Endothelial cell of umbilical vein (primary cell): ENCODE measurements around the gene TTC33.

ENCODE experiments used
- CTCF ChIP-seq, 2 donors: IDR thresholded peaks; 1 replicate in 1 of 2; 2 replicates in 1 of 2; pipeline ENCODE4 v1.5.1; 2011; ENCODE audit warnings: low read length in 2 of 2, mild to moderate bottlenecking in 2 of 2, moderate library complexity in 2 of 2, control low read depth in 1 of 2, inconsistent platforms in 1 of 2, low read depth in 1 of 2; ENCODE audit not compliant: insufficient read depth in 1 of 2; ENCODE audit errors: extremely low read depth in 1 of 2
- EZH2 ChIP-seq: IDR thresholded peaks from 2 replicates; pipeline ENCODE4 v1.6.1; 2012; ENCODE audit warnings: borderline replicate concordance, low read depth, mild to moderate bottlenecking, moderate library complexity, low read length, inconsistent platforms; ENCODE audit not compliant: severe bottlenecking
- FOS ChIP-seq: IDR thresholded peaks from 2 replicates; pipeline ENCODE4 v1.6.1; 2011; ENCODE audit warnings: mild to moderate bottlenecking, low read length, moderate library complexity, borderline replicate concordance; ENCODE audit not compliant: insufficient read depth
- MAX ChIP-seq: IDR thresholded peaks from 2 replicates; pipeline ENCODE4 v1.6.1; 2011; ENCODE audit not compliant: insufficient read depth, insufficient read length
- MYC ChIP-seq: IDR thresholded peaks from one replicate; pipeline ENCODE4 v1.6.1; 2011; ENCODE audit warnings: mild to moderate bottlenecking, low read depth, low read length
- POLR2A ChIP-seq: IDR thresholded peaks from 2 replicates; pipeline ENCODE4 v1.6.1; 2012; ENCODE audit warnings: low read depth, mild to moderate bottlenecking, control low read depth, low read length
- POLR2AphosphoS5 ChIP-seq: IDR thresholded peaks from 2 replicates; pipeline ENCODE4 v1.6.1; 2012; ENCODE audit warnings: low read depth, mild to moderate bottlenecking, control low read depth, low read length, moderate library complexity; ENCODE audit not compliant: insufficient read depth

DNA sequence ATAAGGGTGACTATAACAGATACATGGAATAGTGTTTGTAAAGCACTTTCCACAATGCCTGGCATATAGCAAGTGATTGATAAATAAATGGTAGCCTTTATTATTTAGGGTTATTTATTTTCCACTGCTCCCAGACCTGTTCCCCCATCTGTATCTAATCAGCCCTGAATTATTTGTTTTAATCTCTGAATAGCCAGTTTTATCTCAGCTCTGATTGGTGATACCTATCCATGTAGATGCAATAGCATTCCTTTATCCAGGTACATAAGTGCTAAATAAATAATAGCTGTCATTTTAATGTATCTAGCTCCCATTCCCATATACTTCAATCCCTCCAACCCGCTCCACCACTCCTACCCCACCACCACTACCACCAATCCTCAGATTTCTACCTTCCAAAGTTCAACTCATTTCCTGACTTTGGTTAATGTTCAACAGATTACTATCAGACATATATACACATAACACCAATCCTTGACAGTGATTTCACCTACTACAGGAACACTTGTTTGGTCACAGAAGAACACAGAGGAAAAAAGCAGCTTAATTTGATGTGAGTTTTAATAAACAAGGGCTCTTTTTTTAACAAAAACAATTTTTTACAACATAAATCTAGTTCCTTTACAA lies 28.4 kb upstream of the TTC33 start:
- TF ChIP-seq CTCF (IDR thresholded peaks at IDR 0.05; ENCODE audit: extremely low read depth in 1 of 2, insufficient read depth in 1 of 2, low read depth in 1 of 2, low read length in 2 of 2) (no peak), POLR2A (no peak), MYC (no peak), MAX (no peak), EZH2 (no peak), POLR2AphosphoS5 (no peak), FOS (no peak)
